GM18498 (cell line): ENCODE results near the gene IFNL4.
"Not testable (repeated sequence)": the region's sequence is repeated elsewhere in the genome, so short reads cannot be mapped to it uniquely, and the experiment has no call there.

ENCODE experiments used
- ATAC-seq: cut with Tn5 transposase; IDR thresholded peaks from one replicate; pipeline ENCODE4 v1.9.1; 2021; ENCODE audit warnings: mild to moderate bottlenecking, moderate library complexity; ENCODE audit not compliant: unreplicated experiment

Gene IFNL4

DNA sequence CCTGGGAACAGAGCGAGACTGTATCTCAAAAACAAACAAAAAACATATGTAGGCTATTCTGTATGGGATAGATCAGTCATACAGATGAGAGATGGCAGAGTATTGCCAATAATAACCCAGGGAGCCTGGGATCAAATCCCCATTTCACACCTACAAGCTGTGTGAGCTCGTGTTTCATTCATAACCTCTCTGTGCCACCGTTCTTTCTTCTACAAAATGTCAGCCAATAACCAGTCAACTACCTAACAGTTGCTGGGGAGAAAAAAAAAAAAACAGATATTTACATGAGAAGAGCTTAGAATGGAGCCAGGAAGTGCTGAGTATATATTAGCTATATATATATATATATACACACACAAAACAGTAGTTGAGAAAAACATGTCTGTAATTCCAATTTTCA lies 13.0 kb upstream of the IFNL4 start:
- ATAC-seq, result no peak

DNA sequence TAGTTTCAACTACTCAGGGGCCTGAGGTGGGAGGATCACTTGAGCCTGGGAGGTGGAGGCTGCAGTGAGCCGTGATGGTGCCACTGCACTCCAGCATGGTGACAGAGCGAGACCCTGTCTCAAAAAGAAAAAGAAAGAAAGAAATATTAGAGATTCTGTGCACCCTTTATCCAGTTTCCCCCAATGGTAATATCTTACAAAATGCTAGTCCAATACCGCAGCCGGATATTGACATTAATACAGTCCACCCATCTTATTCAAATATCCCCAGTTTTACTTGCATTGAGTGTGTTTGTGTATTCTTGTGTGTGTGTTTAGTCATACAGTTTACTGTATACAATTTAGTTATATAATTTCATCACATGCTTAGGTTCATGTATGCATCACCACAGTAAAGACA lies 8.6 kb upstream of the IFNL4 start:
- ATAC-seq, result no peak

- no peak for ATAC-seq
These were observed 6.1 kb upstream of the IFNL4 start for GRCh38 chr19:39254531-39255345.

DNA sequence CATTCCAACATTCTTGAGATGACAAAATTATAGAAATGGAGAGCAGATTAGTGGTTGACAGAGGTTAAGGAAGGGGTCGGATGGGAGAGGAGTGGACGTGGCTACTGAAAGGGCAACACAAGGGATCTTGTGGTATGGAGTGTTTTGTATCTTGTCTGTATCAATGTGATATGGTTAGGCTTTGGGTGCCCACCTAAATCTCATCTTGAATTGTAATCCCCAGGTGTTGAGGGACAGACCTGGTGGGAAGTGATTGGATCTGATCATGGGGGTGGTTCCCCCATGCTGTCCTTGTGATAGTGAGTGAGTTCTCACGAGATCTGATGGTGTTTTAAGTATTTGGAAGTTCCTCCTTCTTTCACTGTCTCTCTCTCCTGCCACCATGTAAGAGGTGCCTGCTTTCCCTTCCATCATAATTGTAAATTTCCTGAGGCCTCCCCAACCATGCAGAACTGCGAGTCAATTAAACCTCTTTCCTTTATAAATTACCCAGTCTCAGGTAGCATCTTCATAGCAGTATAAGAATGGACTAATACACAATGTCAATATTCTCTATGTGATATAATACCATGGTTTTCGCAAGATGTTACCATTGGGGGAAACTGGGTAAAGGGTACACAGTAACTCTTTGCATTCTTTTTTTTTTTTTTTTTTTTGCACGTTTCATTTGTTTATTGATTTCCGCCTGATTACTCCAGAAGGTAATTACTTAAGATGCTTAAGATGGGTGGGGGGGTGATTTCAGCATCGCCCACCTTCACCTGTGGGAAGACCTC lies 4.9 kb upstream of the IFNL4 start:
- ATAC-seq, result no peak

- no peak for ATAC-seq
These were observed 3.8 kb upstream of the IFNL4 start for GRCh38 chr19:39252458-39252857.

- no peak for ATAC-seq
These were observed 3.2 kb upstream of the IFNL4 start for GRCh38 chr19:39251846-39252245.

DNA sequence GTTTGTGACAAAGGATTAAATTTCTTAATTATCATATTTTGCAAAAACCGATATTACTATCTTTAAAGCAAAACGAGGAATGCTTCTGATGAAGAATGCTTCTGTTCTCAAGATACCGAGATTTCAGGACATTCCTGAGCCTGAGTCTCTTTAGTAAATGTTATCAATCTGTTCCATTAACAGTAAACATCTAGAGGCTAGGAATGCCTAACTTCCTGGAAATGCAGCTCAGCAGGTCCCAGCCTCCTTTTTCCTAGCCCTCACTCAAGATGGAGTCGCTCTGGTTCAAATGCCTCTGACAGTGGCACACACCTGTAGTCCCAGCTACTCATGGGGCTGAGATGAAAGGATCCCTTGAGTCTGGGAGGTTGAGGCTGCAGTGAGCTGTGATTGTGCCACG lies 2.4 kb upstream of the IFNL4 start:
- no peak for ATAC-seq

GRCh38 chr19:39247701-39248664 lies 673 bp downstream of the IFNL4 start:
- ATAC-seq, result no peak

GRCh38 chr19:39246951-39247669 lies 1.5 kb downstream of the IFNL4 start:
- no peak for ATAC-seq

DNA sequence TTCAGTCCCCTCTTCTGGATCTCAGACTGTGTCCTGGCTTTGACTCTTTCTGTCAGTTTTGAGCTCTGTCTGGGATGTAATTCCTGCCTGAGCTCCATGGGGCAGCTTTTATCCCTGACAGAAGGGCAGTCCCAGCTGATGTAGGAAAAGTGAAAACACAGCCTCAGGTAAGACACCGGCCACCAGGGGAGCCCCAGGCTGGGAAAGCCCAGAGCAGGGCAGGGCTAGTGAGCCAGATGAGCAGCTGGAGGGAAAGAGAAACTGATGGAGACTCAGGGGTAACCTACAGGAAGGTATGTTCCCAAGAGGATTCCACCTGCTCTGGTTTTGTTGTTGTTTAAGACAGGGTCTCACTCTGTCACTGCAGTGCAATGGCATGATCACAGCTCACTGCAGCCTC lies 3.5 kb downstream of the IFNL4 start:
- ATAC-seq, result not testable (repeated sequence)

DNA sequence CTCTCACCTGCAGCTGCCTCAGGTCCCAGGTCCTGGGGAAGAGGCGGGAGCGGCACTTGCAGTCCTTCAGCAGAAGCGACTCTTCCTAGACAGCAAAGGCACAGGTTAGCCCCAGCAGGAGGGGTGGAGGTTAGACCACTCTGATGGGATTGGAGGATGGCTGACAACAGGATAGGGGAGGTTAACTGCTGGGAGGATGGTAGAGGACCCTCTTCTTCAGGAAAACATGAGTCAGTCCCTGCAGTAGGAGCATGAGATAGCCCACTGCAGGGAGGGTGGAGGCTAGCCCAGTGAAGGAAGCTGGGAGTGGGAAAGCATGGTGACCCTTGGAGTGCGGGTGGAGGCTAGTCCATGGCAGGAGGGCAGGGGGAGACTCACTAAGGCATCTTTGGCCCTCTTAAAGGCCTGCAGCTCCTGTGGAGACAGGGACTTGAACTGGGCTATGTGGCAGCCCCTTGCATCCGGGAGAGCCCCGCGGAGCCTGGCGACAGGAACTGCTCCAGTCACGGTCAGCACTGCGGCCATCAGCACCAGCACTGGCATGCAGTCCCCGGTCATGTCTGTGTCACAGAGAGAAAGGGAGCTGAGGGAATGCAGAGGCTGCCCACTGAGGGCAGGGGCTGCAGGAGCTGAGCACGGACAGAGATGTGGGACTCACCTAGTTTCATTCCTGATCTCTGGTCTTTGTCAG lies 4.1 kb downstream of the IFNL4 start, which contains the start of gene IFNL3:
Gene IFNL3 (minus strand): TSS at position 597 of the 691 bp plus-strand sequence. CDS start 39 bp downstream, at position 558.
- not testable (repeated sequence) for ATAC-seq

DNA sequence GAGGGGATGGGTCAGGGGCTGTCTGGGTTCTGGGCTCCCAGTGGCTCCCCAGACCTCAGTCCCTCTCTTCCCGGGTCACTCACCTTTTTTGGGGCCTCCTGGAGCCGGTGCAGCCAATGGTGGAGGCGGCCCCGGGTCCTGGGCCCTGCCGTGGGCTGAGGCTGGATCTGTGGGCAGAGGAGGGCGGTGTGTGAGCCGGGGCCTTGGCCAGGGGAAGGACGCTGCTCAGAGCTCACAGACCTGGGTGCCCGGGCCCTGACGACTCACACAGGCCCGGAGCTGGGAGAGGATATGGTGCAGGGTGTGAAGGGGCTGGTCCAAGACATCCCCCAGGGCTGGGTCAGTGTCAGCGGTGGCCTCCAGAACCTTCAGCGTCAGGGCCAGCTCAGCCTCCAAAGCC lies 4.9 kb downstream of the IFNL4 start:
- not testable (repeated sequence) for ATAC-seq

- ATAC-seq, result no peak
These were observed 8.2 kb downstream of the IFNL4 start for GRCh38 chr19:39240421-39240820.

- no peak for ATAC-seq
These were observed 9.7 kb downstream of the IFNL4 start for GRCh38 chr19:39238944-39239343.

- no peak for ATAC-seq
These were observed 10.4 kb downstream of the IFNL4 start for GRCh38 chr19:39238209-39238608.

- ATAC-seq, result peak; percentile 63
These were observed 11.2 kb downstream of the IFNL4 start for GRCh38 chr19:39237200-39238184.

GRCh38 chr19:39236527-39236926 lies 12.1 kb downstream of the IFNL4 start:
- no peak for ATAC-seq

- ATAC-seq, result no peak
These were observed 15.9 kb downstream of the IFNL4 start for GRCh38 chr19:39232708-39233107.
